ENCODE data around the gene RNF213.

DNA sequence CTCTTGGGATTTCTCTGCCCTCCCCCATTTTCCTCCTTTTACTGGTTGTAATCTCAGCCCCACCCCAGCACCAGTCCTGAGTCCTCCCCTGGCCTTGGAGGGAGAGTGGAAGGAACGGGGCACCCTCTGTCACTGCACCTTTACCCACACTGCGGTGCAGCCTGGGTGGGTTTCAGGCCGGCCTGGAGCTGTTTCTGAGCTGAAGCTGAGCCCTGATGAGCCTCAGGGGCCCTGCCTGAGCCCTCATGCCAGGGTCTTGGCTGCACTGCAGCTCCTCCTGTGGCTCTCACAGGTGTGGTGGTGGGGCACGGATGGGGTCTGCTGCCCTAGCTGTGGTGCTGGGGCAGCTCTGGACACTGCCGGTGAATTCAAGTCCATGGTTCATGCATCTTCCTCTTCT is 34.5 kb downstream of the RNF213 start:
- TF ChIP-seq CTCF (IDR thresholded peaks at IDR 0.05) (no peak), POLR2A (IDR thresholded peaks at IDR 0.05) (no peak)

Measured in adrenal gland (tissue), 5 donors.